Thyroid gland (tissue), 4 donors: ENCODE measurements around the gene SLC22A17. TPM values are rescaled to one million over a fixed set of nuclear protein-coding genes. Genes with fewer than 3 reads are reported as not detected.
A peak's percentile ranks its signal among the peaks of the same experiment; 100 is the strongest.

Experiments
- DNase-seq, 2 donors: peaks; one replicate each; pipeline ENCODE4 v3.0.0-alpha.2; 2019
- H3K27ac ChIP-seq, 3 donors: fragments of 200-600 bp; sonication (generic); 1 replicate in 2 of 3; 2 replicates in 1 of 3; pipeline ENCODE4 v1.5.1; 2016 to 2019; ENCODE audit warnings: mild to moderate bottlenecking in 1 of 3, moderate library complexity in 1 of 3
- H3K27me3 ChIP-seq: fragments of 200-600 bp; sonication (generic); one replicate; pipeline ENCODE4 v1.5.1; 2019
- H3K36me3 ChIP-seq, 2 donors: fragments of 200-600 bp; sonication (generic); one replicate each; pipeline ENCODE4 v1.5.1; 2016 to 2019
- H3K4me1 ChIP-seq, 2 donors: fragments of 200-600 bp; sonication (generic); one replicate each; pipeline ENCODE4 v1.5.1; 2017 to 2019
- H3K4me3 ChIP-seq, 3 donors: fragments of 200-600 bp; sonication (generic); replicated peaks in 1 of 3; 1 replicate in 2 of 3; 2 replicates in 1 of 3; pipeline ENCODE4 v1.5.1; 2016; ENCODE audit warnings: mild to moderate bottlenecking in 1 of 3
- H3K9me3 ChIP-seq: fragments of 200-600 bp; sonication (generic); one replicate; pipeline ENCODE4 v1.5.1; 2017
- CTCF ChIP-seq, 6 experiments: fragments of 200-600 bp in 3 of 6; fragments of 450-650 bp in 3 of 6; sonication (generic) in 3 of 6; IDR thresholded peaks; one replicate each; pipeline ENCODE4 v1.5.1; 2016 to 2019; ENCODE audit warnings: antibody characterized with exemption in 6 of 6, mild to moderate bottlenecking in 2 of 6, inconsistent platforms in 1 of 6, moderate library complexity in 1 of 6
- POLR2A ChIP-seq, 2 donors: fragments of 450-650 bp; IDR thresholded peaks; one replicate each; pipeline ENCODE4 v1.6.1; 2017; ENCODE audit warnings: antibody characterized with exemption in 2 of 2, mild to moderate bottlenecking in 2 of 2, moderate library complexity in 1 of 2
- whole genome bisulfite sequencing, 2 donors: methylation state at CpG; one replicate each; pipeline ENCODE4 v1.1.5; 2017; 5-methylcytosine and 5-hydroxymethylcytosine counted together
- intact Hi-C: fragments of 100-400 bp; cut with DNase I; formaldehyde crosslinking; loops from one replicate; pipeline ENCODE4 v1.15.1; 2023
- microRNA counts, 2 donors: library from miRNA; unstranded; fragments of <30 nt; microRNA quantifications; one replicate each; lab custom pipeline; 2016 to 2017
- microRNA-seq: library from miRNA; unstranded; fragments of <30 nt; microRNA quantifications from one replicate; pipeline ENCODE4, GENCODE V29; 2016
- small RNA-seq: library from RNA; depleted of rRNA; stranded (forward); fragments of <200 nt; gene quantifications from one replicate; pipeline ENCODE3, GENCODE V24; 2016
- total RNA-seq, 4 donors: library from RNA; depleted of rRNA; stranded (reverse); fragments of >200 nt; gene quantifications; one replicate each; pipeline ENCODE4 v1.2.3, GENCODE V29; 2016

Gene SLC22A17
- total RNA-seq, 4 donors from 2014 or later: 27.5 to 94.2 (median 53.7) TPM

- H3K36me3 ChIP-seq: peaks cover 0 to 5% of the 10 kb centered on the region in 2 donors
- TF ChIP-seq CTCF (IDR thresholded peaks at IDR 0.05) (peak in 3 of 6 experiments; percentile 19 to 51 (median 26)), POLR2A (IDR thresholded peaks at IDR 0.05) (no peak)
- 91% methylated on average over 2 of the region's 2 CpGs for WGBS, 2 donors
- H3K9me3 ChIP-seq: no peaks in the 10 kb centered on the region
- DNase-seq: peak; percentile 17 to 33
- intact Hi-C loops: loop anchor here (10.0 kb wide), 1 partner anchor 175 kb away; no protein-coding TSS in a partner anchor
- no peak overlapping the region for H3K4me3 ChIP-seq
- H3K4me1 ChIP-seq: peaks cover 14 to 31% of the 10 kb centered on the region in 2 donors
- no peaks in the 10 kb centered on the region for H3K27me3 ChIP-seq
- H3K27ac ChIP-seq: peak overlapping the region in 2 of 3 donors; percentile 1 to 22
Measured at GRCh38 chr14:23299211-23299957, 53.3 kb downstream of the SLC22A17 start.

- WGBS, 2 donors: 91 to 95% methylated on average over 7 of the region's 7 CpGs
- Histone ChIP-seq H3K4me3 (no peak overlapping the region), H3K36me3 (peaks cover 0 to 5% of the 10 kb centered on the region in 2 donors), H3K27ac (peak overlapping the region in 1 of 3 donors; percentile 2), H3K27me3 (no peaks in the 10 kb centered on the region), H3K4me1 (peaks cover 14 to 25% of the 10 kb centered on the region in 2 donors), H3K9me3 (no peaks in the 10 kb centered on the region)
- intact Hi-C loops: loop anchor here (10.0 kb wide), 1 partner anchor 173 kb away; no protein-coding TSS in a partner anchor
- no peak for TF ChIP-seq CTCF (IDR thresholded peaks at IDR 0.05)
- no peak for TF ChIP-seq POLR2A (IDR thresholded peaks at IDR 0.05)
- DNase-seq: no peak
Measured at GRCh38 chr14:23297611-23298277, 54.9 kb downstream of the SLC22A17 start.

- no peaks in the 10 kb centered on the region for H3K9me3 ChIP-seq
- peaks cover 14 to 25% of the 10 kb centered on the region in 2 donors for H3K4me1 ChIP-seq
- H3K4me3 ChIP-seq: no peak overlapping the region
- 85 to 89% methylated on average over 7 of the region's 7 CpGs for WGBS, 2 donors
- TF ChIP-seq CTCF (IDR thresholded peaks at IDR 0.05) (no peak), POLR2A (IDR thresholded peaks at IDR 0.05) (no peak)
- peaks cover 0 to 5% of the 10 kb centered on the region in 2 donors for H3K36me3 ChIP-seq
- no peak overlapping the region for H3K27ac ChIP-seq
- DNase-seq: no peak
- intact Hi-C loops: loop anchor here (10.0 kb wide), 1 partner anchor 172 kb away; no protein-coding TSS in a partner anchor
- no peaks in the 10 kb centered on the region for H3K27me3 ChIP-seq
Measured at GRCh38 chr14:23297096-23297495, 55.6 kb downstream of the SLC22A17 start.

MicroRNA genes within 50 kb of the gene (microRNA counts, 767-probe panel; counts per million panel counts)
- microRNA hsa-miR-208a (lab: Ali Mortazavi, UCI): 0 to 650 counts per million in 2 donors

Small RNA genes within 50 kb of the gene (microRNA-seq; reads per million reads assigned to microRNA genes)
- not detected for gene MIR208A

Small RNA genes within 50 kb of the gene (small RNA-seq; reads per million reads assigned to genes)
- not detected for gene MIR208A

Other genes starting within 250 kb of the SLC22A17 start
- gene CIROP, start 247.9 kb downstream of the SLC22A17 start, total RNA-seq: under 1 TPM in 1 of 4 donors, not detected in 3; 0.11 TPM
- not detected for gene CEBPE, start 233.6 kb downstream of the SLC22A17 start, total RNA-seq
- gene SLC7A8, start 169.2 kb downstream of the SLC22A17 start, total RNA-seq: 10 to 100 TPM; 44.2 to 79.4 (median 53.1) TPM
- under 1 TPM in 1 of 4 donors, not detected in 3; 0.40 TPM for gene RNF212B, start 115.0 kb downstream of the SLC22A17 start, total RNA-seq
- 10 to 100 TPM; 13.0 to 16.5 (median 15.0) TPM for gene HOMEZ, start 66.8 kb downstream of the SLC22A17 start, total RNA-seq
- 10 to 100 TPM; 12.6 to 14.5 (median 13.9) TPM for gene PPP1R3E, start 50.0 kb downstream of the SLC22A17 start, total RNA-seq
- 10 to 100 TPM; 37.3 to 52.8 (median 46.1) TPM for gene BCL2L2, start 46.1 kb downstream of the SLC22A17 start, total RNA-seq
- 10 to 100 TPM; 37.9 to 74.6 (median 60.5) TPM for gene PABPN1, start 31.4 kb downstream of the SLC22A17 start, total RNA-seq
- 10 to 100 TPM in 1 of 4 donors, 1 to 10 TPM in 3; 7.0 to 12.9 (median 8.6) TPM for gene EFS, start 12.3 kb upstream of the SLC22A17 start, total RNA-seq
- not detected for gene IL25, start 19.9 kb upstream of the SLC22A17 start, total RNA-seq
- 1 to 10 TPM in 1 of 4 donors, not detected in 3; 1.5 TPM for gene CMTM5, start 24.2 kb upstream of the SLC22A17 start, total RNA-seq
- not detected for gene MYH6, start 55.4 kb upstream of the SLC22A17 start, total RNA-seq
- under 1 TPM in 1 of 4 donors, not detected in 3; 0.27 TPM for gene MYH7, start 82.8 kb upstream of the SLC22A17 start, total RNA-seq
- 10 to 100 TPM; 31.3 to 51.1 (median 39.7) TPM for gene NGDN, start 116.8 kb upstream of the SLC22A17 start, total RNA-seq
- 1 to 10 TPM in 3 of 4 donors, under 1 TPM in 1; 0.46 to 2.3 (median 1.4) TPM for gene ZFHX2, start 198.9 kb upstream of the SLC22A17 start, total RNA-seq
- 10 to 100 TPM; 15.3 to 48.1 (median 28.3) TPM for gene THTPA, start 203.4 kb upstream of the SLC22A17 start, total RNA-seq
- 100 to 1,000 TPM in 3 of 4 donors, 10 to 100 TPM in 1; 71.6 to 128 (median 114) TPM for gene AP1G2, start 214.9 kb upstream of the SLC22A17 start, total RNA-seq
- under 1 TPM in 3 of 4 donors, not detected in 1; 0.11 to 0.54 (median 0.27) TPM for gene JPH4, start 225.9 kb upstream of the SLC22A17 start, total RNA-seq